Nucleus accumbens (tissue), 56 donors: ENCODE results near the gene PAQR8.
A peak's percentile ranks its signal among the peaks of the same experiment; 100 is the strongest.

Experiments used
- DNase-seq, 56 donors: peaks; one replicate each; lab custom pipeline; 2025; lab: John Stamatoyannopoulos, UW

Gene PAQR8

GRCh38 chr6:52361945-52362442, at the start of gene PAQR8:
TSS of gene PAQR8 (plus strand) at chr6:52362151. CDS start at chr6:52403214, 41,063 bp downstream.
- peak; percentile 9 to 89 (median 73) for DNase-seq

- peak in 1 of 56 donors; percentile 13 for DNase-seq
Measured at GRCh38 chr6:52312461-52312860, 49.5 kb upstream of the PAQR8 start.

- no peak for DNase-seq
Measured at GRCh38 chr6:52314752-52315151, 47.2 kb upstream of the PAQR8 start.

- DNase-seq, result no peak
Measured at GRCh38 chr6:52317211-52317610, 44.7 kb upstream of the PAQR8 start.

- no peak for DNase-seq
Measured at GRCh38 chr6:52317841-52318581, 43.9 kb upstream of the PAQR8 start.

GRCh38 chr6:52324189-52324588, 37.8 kb upstream of the PAQR8 start:
- no peak for DNase-seq

GRCh38 chr6:52325695-52326471, 36.1 kb upstream of the PAQR8 start:
- DNase-seq, result no peak

- no peak for DNase-seq
Measured at GRCh38 chr6:52326540-52327364, 35.2 kb upstream of the PAQR8 start.

GRCh38 chr6:52328303-52328662, 33.7 kb upstream of the PAQR8 start:
- DNase-seq, result no peak

- no peak for DNase-seq
Measured at GRCh38 chr6:52328729-52329128, 33.2 kb upstream of the PAQR8 start.

- no peak for DNase-seq
Measured at GRCh38 chr6:52330470-52330869, 31.5 kb upstream of the PAQR8 start.

- DNase-seq, result no peak
Measured at GRCh38 chr6:52331793-52332457, 30.0 kb upstream of the PAQR8 start.

- DNase-seq, result no peak
Measured at GRCh38 chr6:52333840-52334200, 28.1 kb upstream of the PAQR8 start.

- DNase-seq, result no peak
Measured at GRCh38 chr6:52335576-52335975, 26.4 kb upstream of the PAQR8 start.

- DNase-seq, result no peak
Measured at GRCh38 chr6:52336919-52337561, 24.9 kb upstream of the PAQR8 start.

GRCh38 chr6:52337633-52338290, 24.2 kb upstream of the PAQR8 start:
- peak in 1 of 56 donors; percentile 35 for DNase-seq

- no peak for DNase-seq
Measured at GRCh38 chr6:52340603-52340880, 21.4 kb upstream of the PAQR8 start.

- no peak for DNase-seq
Measured at GRCh38 chr6:52341561-52342260, 20.2 kb upstream of the PAQR8 start.

GRCh38 chr6:52345311-52345710, 16.6 kb upstream of the PAQR8 start:
- DNase-seq, result no peak
